Progenitor cell of endocrine pancreas (in vitro differentiated cells): ENCODE results near the gene ZNF629. TPM values are rescaled to one million over a fixed set of nuclear protein-coding genes. Genes with fewer than 3 reads are reported as not detected.

ENCODE experiments used
- DNase-seq: peaks from one replicate; pipeline ENCODE4 v3.0.0; 2021; ENCODE audit warnings: low spot score; ENCODE audit not compliant: unreplicated experiment
- H3K27ac Mint-ChIP-seq: 2 replicates; pipeline ENCODE4 v1.8.0; 2021; ENCODE audit warnings: mild to moderate bottlenecking, moderate library complexity, mixed read lengths
- H3K27me3 Mint-ChIP-seq: 2 replicates; pipeline ENCODE4 v1.8.0; 2021; ENCODE audit warnings: mixed read lengths
- H3K36me3 Mint-ChIP-seq: 2 replicates; pipeline ENCODE4 v1.8.0; 2022; ENCODE audit warnings: mixed read lengths; ENCODE audit not compliant: insufficient read depth
- H3K4me1 Mint-ChIP-seq: 2 replicates; pipeline ENCODE4 v1.8.0; 2021; ENCODE audit warnings: low read depth, mixed read lengths
- H3K4me3 Mint-ChIP-seq: 2 replicates; pipeline ENCODE4 v1.8.0; 2021; ENCODE audit warnings: low read depth, mild to moderate bottlenecking, moderate library complexity, mixed read lengths
- H3K9me3 Mint-ChIP-seq: 2 replicates; pipeline ENCODE4 v1.8.0; 2021; ENCODE audit warnings: low read depth, mixed read lengths
- total RNA-seq: library from RNA; stranded (reverse); gene quantifications from 2 replicates; pipeline ENCODE4 v1.2.1, GENCODE V29; 2021
- TF ChIP-seq, protein P1 (sequence below): fragments of 200-600 bp; sonication (generic); IDR thresholded peaks from one replicate; pipeline ENCODE4 v1.5.0; 2021; ENCODE audit warnings: antibody characterized with exemption, mild to moderate bottlenecking; ENCODE audit not compliant: unreplicated experiment

Gene ZNF629
- total RNA-seq, 1 donor from 2014 or later, result 35.0 TPM

- peak overlapping the region; percentile 90 for H3K4me3 Mint-ChIP-seq
- no peaks in the 10 kb centered on the region for H3K9me3 Mint-ChIP-seq
- H3K36me3 Mint-ChIP-seq, result peaks cover 6% of the 10 kb centered on the region
- TF ChIP-seq, protein P1, sequence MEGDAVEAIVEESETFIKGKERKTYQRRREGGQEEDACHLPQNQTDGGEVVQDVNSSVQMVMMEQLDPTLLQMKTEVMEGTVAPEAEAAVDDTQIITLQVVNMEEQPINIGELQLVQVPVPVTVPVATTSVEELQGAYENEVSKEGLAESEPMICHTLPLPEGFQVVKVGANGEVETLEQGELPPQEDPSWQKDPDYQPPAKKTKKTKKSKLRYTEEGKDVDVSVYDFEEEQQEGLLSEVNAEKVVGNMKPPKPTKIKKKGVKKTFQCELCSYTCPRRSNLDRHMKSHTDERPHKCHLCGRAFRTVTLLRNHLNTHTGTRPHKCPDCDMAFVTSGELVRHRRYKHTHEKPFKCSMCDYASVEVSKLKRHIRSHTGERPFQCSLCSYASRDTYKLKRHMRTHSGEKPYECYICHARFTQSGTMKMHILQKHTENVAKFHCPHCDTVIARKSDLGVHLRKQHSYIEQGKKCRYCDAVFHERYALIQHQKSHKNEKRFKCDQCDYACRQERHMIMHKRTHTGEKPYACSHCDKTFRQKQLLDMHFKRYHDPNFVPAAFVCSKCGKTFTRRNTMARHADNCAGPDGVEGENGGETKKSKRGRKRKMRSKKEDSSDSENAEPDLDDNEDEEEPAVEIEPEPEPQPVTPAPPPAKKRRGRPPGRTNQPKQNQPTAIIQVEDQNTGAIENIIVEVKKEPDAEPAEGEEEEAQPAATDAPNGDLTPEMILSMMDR, result no peak
- no peak overlapping the region for H3K27ac Mint-ChIP-seq
- H3K4me1 Mint-ChIP-seq, result peaks cover 18% of the 10 kb centered on the region
- H3K27me3 Mint-ChIP-seq, result no peaks in the 10 kb centered on the region
- no peak for DNase-seq
Observed at GRCh38 chr16:30774367-30775130, 12.5 kb downstream of the ZNF629 start.

DNA sequence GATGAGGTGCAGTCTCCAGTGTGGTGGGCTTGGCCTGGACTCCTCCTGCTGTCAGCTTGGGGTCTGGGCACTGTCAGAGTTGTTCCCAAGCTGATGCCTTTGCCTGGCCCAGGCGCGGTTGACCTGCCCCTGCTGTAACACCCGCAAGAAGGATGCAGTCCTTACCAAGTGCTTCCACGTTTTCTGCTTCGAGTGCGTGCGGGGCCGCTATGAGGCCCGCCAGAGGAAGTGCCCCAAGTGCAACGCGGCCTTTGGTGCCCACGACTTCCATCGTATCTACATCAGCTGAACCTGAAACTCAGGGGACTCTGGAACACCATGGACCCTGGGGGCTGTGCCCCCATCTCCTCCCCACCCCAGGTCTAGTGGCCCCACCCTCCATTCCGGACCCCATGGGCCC, 13.2 kb downstream of the ZNF629 start:
- no peak for DNase-seq
- Mint-ChIP-seq H3K9me3 (no peaks in the 10 kb centered on the region), H3K4me1 (peaks cover 18% of the 10 kb centered on the region), H3K27me3 (no peaks in the 10 kb centered on the region), H3K4me3 (no peak overlapping the region), H3K27ac (no peak overlapping the region), H3K36me3 (peaks cover 8% of the 10 kb centered on the region)
- TF ChIP-seq, protein P1, result no peak

GRCh38 chr16:30771726-30772125, 15.3 kb downstream of the ZNF629 start:
- TF ChIP-seq, protein P1, result no peak
- peak overlapping the region; percentile 77 for H3K27ac Mint-ChIP-seq
- peaks cover 6% of the 10 kb centered on the region for H3K4me1 Mint-ChIP-seq
- peaks cover 17% of the 10 kb centered on the region for H3K36me3 Mint-ChIP-seq
- no peaks in the 10 kb centered on the region for H3K9me3 Mint-ChIP-seq
- no peak for DNase-seq
- H3K4me3 Mint-ChIP-seq, result no peak overlapping the region
- no peaks in the 10 kb centered on the region for H3K27me3 Mint-ChIP-seq

- no peak overlapping the region for H3K4me3 Mint-ChIP-seq
- TF ChIP-seq, protein P1, result no peak
- no peak overlapping the region for H3K27ac Mint-ChIP-seq
- DNase-seq, result no peak
- H3K4me1 Mint-ChIP-seq, result no peaks in the 10 kb centered on the region
- no peaks in the 10 kb centered on the region for H3K27me3 Mint-ChIP-seq
- peaks cover 25% of the 10 kb centered on the region for H3K36me3 Mint-ChIP-seq
- H3K9me3 Mint-ChIP-seq, result no peaks in the 10 kb centered on the region
Observed at GRCh38 chr16:30769379-30770089, 17.5 kb downstream of the ZNF629 start.

- Mint-ChIP-seq H3K4me3 (no peak overlapping the region), H3K9me3 (no peaks in the 10 kb centered on the region), H3K4me1 (peaks cover 2% of the 10 kb centered on the region), H3K27me3 (no peaks in the 10 kb centered on the region), H3K27ac (no peak overlapping the region), H3K36me3 (peaks cover 26% of the 10 kb centered on the region)
- no peak for DNase-seq
- TF ChIP-seq, protein P1, result no peak
Observed at GRCh38 chr16:30768583-30769181, 18.3 kb downstream of the ZNF629 start.
